ENCODE results near the gene NMT1.

DNA sequence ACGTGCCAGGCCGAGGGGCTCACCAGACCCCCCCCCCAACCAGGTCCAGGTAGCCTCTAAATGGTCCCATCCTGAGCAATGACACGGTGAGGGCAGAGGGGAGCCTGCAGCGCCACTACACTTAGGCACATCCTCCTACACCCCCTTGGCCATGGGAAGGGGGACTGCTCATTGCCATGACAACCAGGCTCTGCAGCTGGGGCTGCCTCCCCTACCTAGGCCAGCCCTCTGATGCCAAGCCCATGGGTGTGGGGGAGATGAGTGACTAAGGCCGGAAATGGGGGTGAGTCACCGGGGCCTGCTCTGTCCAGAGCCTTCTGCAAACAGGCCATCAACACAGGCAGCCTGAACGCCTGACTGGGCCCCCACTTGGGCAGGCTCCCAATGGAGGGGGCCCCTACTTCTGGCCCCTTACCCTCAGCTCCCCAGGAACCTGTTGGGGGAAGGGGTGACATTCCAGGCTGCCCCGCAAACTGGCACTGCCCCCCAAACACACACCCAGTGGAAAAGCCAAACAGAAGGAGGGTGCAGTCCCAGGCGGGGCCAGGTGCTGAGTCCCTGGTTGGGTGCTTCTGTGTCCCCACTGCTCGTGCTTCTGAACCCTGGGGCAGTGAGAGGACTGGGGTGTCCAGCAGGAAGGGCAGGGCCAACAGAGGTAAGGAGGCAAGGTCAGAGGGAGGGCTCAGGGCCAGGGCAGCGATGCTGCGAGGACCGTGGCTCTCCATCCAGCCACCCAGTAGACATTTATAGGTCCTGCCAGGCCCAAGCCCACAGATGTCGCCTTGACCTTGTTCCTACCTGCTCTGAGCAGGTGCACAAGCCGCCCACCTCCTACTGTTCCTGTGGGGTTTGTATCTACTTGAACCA, 63.0 kb downstream of the NMT1 start:
- TF ChIP-seq, protein P1, sequence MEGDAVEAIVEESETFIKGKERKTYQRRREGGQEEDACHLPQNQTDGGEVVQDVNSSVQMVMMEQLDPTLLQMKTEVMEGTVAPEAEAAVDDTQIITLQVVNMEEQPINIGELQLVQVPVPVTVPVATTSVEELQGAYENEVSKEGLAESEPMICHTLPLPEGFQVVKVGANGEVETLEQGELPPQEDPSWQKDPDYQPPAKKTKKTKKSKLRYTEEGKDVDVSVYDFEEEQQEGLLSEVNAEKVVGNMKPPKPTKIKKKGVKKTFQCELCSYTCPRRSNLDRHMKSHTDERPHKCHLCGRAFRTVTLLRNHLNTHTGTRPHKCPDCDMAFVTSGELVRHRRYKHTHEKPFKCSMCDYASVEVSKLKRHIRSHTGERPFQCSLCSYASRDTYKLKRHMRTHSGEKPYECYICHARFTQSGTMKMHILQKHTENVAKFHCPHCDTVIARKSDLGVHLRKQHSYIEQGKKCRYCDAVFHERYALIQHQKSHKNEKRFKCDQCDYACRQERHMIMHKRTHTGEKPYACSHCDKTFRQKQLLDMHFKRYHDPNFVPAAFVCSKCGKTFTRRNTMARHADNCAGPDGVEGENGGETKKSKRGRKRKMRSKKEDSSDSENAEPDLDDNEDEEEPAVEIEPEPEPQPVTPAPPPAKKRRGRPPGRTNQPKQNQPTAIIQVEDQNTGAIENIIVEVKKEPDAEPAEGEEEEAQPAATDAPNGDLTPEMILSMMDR (conservative IDR thresholded peaks at IDR 0.05; ENCODE audit: low read depth, low read length): no peak
- TF ChIP-seq EZH2 (IDR thresholded peaks at IDR 0.05; ENCODE audit: low read length, unreplicated experiment) (no peak), EZH2phosphoT487 (IDR thresholded peaks at IDR 0.05; ENCODE audit: borderline replicate concordance, low read length) (no peak)

All from PC-3 (cell line).